Activated CD4-positive, alpha-beta T cell treated with anti-CD3 and anti-CD28 coated beads, Interleukin-10, Interleukin-2, amounts not matched to agents 100 ng/mL and 50 ng/mL, durations not matched to agents 16 hours and 8 hours (primary cell): ENCODE data around the gene GRIA4.
A peak's percentile ranks its signal among the peaks of the same experiment; 100 is the strongest.

ENCODE experiments used
- DNase-seq: peaks from one replicate; pipeline ENCODE4 v3.0.0-alpha.2; 2020

GRIA4 gene

GRCh38 chr11:105609832-105610781, at the start of gene GRIA4:
GRIA4 (plus strand) TSS chr11:105610073; CDS start chr11:105610998, 925 bp downstream.
- peak; percentile 12 for DNase-seq

DNA sequence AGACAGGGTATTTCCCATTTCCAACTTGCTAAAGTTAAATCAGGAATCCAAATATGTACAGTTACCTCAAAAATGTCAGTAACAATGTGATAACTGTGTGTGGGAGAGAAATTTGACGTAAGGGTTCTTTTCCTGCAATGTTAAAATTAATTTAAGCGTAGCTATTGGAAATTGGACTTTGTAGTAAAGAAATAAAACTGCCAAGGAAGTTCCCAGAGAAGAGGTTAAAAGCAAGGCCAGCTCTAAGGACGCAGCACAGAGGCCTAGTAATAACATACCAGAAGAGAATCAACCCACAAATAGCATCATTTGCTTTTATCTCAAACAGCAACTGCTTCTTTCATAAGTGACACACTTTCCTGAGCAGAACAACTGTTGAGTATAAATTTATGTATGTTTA, 36.8 kb upstream of the GRIA4 start:
- DNase-seq: no peak

DNA sequence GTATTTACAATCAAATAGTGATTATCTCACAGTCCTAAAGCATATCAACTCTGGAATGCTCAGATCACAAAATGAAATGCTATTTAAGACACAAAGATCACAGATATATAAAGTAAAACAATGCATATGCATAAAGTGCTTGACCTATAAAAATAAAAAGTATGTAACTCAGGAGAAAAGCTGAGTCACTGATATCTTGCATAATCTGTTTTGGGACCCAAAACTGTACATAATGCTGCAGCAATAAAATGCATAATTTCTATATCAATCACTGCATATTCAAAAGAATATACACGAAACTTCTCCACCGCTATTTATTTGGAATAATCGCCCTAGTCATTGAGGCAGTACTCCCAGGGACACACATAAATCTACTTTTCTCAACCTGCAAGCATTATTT, 34.9 kb upstream of the GRIA4 start:
- DNase-seq: no peak

DNA sequence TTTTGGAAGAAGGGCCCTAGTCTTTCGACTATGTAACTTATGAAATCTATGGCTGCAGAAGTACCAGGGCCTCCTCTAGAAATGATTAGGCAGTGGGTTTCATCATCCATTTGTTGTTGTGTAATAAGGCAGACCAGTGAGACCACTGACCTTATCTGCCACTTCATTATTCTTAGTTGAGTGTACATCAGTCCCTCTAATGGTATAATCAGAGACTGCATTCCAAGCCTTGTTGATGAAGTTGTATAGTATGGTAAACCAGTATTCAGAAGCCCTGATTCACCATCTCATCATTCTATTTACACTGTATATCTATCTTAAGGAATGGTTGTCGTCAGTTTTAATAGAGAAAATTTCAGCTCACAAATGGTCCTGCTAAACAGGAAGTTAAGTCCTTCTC, 32.2 kb upstream of the GRIA4 start:
- no peak for DNase-seq

DNA sequence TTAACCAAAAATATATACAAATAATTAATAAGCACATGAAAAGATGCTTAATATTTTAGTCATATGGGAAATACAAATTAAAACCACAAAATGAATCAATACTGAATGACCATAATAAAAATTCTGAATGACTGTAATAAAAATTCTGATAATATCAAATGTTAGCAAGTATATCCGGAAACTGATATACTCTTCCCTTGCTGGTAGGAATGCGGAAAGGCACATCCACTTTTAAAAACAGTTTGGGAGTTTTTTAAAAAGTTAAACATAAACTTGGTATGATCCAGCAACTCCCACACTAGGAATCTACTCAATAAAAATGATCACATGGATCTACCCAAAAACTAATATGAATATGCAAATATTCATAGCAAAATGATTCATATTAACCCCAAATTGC, 30.8 kb upstream of the GRIA4 start:
- DNase-seq: no peak

DNA sequence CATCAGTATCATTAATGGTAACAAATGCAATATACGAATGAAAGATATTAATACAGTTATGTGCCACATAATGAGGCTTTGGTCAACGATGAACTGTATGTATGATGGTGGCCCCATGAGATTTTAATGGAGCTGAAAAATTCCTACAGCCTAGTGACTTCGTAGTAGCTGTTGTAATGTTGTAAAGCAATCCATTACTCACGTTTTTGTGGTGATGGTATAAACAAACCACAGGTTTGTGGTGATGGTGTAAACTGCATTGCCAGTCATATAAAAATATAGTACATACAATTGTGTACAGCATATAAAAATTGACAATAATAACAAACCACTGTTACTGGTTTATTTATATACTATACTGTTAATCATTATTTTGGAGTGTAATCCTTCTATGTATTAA, 27.4 kb upstream of the GRIA4 start:
- no peak for DNase-seq

GRCh38 chr11:105588001-105588400, 21.9 kb upstream of the GRIA4 start:
- DNase-seq: no peak

DNA sequence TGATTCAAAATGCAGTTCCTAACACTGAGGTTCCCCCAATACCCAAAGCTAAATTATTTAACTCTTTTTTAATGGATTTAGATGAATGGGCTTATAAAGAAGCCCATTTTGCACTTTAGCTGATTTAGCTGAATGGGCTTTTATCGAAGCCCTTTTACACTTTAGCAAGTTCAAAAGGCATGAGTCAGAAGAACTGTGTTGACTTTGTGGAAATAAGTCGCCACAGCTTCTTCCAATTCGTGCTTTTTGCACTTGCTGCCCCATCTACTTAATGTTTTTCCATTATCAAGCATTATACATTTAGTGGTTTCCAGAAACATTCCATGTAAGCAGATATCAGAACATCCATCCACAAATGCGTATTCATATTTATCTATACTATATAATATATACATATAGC, 20.5 kb upstream of the GRIA4 start:
- DNase-seq: no peak

DNA sequence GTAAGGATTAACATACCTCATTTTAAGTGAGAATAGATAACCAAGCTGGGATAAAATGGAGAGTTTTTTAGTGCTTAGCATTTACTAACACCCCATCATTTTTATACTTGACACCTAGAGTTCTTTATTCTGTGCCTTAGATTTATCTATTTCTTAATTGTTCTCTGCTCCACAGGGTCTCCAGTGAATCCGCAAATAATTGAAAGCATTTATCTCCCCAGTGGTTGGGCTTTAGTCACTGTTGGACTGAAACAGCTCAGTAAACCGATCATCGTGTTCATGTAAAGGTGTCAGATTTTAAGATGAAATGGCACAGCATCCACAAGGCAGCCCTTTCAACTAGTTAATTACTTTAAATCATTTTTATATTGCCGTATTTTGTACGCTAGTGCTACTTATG, 17.8 kb upstream of the GRIA4 start:
- DNase-seq: no peak

DNA sequence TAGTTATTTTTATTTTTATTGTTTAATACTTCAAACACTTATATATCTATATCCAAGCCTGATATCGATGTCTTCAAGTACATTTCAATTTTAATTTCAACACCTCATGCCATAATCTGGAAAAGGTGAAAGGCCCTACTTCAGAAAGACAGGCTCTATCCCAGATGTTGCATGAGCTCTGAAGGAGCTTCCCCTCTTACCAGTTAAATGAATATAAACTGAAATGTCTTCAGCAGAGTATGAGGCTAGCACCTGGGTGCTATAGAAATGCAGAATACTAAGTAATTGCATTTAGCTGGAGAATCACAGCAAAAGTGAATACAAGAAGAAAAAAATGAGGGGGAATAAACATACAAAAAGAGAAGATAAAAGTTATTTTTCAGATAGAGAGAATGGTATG, 11.5 kb upstream of the GRIA4 start:
- no peak for DNase-seq

DNA sequence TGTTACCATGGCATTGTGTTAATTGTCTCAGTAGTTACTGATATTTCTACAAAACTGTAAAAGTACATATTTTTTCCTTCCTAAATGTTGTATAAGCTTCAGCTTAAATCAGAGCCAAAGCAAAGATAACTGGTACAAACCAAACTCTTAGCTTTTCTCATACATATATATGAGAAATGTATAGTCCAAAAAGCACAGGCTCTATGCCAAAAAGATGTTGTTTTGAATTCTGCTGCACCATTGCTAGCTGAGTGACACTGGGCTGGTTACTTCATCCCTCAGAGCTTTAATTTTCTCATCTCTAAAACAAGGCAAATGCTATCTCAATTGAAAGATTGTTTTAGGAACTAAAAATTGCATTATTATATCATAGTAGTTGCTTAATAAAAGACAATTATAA, 6.7 kb upstream of the GRIA4 start:
- no peak for DNase-seq

DNA sequence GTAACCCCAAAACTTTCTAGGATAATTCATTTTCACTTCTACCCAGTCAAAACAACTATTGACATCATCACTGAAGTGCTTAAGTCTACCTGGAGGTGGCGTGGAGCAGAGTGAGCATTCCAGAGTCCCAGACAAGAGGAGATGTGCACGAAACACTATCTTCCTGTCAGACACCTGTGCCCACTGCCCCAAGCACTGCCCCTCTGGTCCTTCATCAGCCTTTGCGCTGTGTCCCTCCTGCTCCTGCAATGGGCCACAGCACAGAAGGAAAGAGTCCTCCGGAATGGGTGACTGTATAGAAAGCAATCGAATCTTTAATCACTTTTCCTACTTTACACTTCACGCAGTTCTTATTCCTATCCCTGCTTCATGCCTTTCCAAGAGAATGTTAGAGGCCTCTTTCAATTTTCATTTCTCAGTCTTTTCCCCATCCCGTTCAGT, 512 bp upstream of the GRIA4 start:
- peak; percentile 35 for DNase-seq

- no peak for DNase-seq
Observed at GRCh38 chr11:105610871-105611571, 1.1 kb downstream of the GRIA4 start.

DNA sequence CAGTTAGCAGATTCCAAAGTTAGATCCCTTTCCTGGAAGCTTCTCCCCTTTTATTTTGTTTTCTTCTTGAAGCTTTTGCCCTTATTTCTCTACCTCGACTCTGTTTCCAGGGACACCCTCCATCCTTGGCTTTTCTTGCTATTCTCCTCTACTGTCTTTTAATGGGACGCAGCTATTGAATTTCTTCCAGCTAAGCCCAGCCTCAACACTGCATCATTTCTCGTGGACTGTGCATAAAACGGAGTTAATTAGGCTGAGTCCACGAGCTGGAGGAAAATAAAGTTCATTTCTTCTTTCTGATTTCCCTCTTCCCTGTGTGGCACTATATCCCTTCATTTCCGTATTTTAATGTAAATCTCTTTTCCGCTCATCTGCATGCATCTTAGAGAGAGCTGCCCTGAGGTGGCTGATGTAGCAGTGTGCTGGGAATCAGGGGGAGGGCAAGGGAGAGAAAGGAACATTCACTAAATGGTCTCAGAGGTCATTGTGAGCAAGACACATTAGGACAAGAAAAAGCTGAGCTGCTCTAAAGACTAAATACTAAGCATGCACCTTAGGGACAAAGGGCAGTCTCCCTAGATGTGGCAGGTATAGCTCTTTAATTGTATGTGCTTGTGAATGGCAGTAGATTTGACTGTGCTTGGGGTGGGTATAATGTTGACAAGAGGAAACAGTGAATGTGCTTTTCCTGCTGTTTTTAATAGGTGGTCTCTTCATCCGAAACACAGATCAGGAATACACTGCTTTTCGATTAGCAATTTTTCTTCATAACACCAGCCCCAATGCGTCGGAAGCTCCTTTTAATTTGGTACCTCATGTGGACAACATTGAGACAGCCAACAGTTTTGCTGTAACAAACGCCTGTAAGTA, 1.9 kb downstream of the GRIA4 start:
- no peak for DNase-seq

GRCh38 chr11:105612771-105613170, 2.9 kb downstream of the GRIA4 start:
- no peak for DNase-seq

- DNase-seq: no peak
Observed at GRCh38 chr11:105613183-105613582, 3.3 kb downstream of the GRIA4 start.

GRCh38 chr11:105618343-105618955, 8.6 kb downstream of the GRIA4 start:
- no peak for DNase-seq

- no peak for DNase-seq
Observed at GRCh38 chr11:105619556-105619955, 9.7 kb downstream of the GRIA4 start.

DNA sequence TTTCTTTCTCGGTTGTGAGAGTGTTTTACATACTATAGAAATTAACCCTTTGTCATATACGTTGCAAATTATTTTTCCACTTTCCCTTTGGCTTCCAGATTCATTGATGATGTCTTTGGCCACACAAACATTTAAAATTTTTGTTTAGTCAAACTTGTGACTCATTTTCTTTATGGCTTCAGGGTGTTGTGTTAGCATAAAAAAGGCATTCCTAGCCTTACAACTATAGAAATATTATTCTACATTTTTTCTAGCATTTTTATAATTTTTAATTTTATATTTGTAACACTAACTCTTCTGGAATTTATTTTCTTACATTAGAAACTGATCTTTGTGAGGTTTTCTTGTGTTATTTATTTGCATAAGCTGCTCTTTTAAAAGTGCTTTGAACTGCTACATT, 12.1 kb downstream of the GRIA4 start:
- no peak for DNase-seq

DNA sequence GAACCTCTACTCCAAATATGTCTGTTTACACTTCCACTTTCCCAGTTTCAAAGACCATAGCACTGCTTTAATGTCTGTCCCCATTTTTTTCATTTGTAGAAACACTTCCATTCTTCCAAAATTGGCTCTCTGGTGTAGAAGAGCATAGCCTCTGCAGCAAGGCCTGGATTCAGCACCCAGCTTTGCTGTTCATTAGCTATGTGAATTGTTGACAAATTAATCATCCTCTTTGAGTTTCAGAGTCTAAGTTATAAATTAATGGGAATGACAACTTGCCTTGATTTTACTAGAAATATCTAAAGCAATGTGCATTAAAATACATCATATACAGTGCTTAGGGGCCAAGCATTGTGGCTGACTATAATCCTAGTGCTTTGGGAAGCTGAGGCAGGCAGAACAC, 22.4 kb downstream of the GRIA4 start:
- DNase-seq: no peak

DNA sequence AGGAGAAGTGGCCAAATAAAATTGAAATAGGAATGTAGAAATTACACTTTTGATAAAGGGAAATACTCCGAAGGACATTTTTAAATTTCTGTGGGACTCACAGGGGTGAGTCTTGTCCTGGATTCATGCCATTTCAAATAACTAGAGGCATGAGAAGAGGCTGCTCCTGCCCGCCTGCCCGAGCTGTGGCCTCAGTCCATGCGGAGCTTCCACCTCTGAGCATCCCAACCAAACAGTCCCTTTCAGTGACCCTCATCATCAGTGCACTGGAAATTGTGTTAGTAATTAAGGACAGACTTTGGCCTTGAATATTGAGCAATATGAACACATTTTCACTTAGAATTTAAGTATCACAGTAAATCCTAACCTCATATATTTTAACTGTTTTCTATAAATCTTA, 25.6 kb downstream of the GRIA4 start:
- DNase-seq: no peak

DNA sequence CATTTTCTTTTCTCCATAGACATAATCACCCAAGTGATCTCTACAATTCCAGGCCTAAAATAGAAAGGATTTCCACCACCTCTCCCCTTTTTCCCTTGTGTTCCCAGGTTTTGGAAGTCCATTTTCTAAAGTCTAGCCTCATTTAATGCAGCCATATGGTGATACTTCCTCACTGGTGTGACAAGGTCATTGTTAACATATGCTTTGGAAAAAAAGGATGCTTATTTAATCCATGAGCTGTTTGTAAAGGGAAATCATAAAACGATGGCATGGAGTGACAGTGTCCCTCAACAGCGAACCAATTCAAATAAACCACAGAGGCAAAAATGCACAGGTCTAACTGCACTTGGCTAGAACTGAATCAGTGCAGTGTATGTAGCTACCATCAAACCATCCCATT, 26.6 kb downstream of the GRIA4 start:
- DNase-seq: no peak

- no peak for DNase-seq
Observed at GRCh38 chr11:105639527-105639926, 29.7 kb downstream of the GRIA4 start.
